HG02885 (cell line): Measurements from ENCODE around the gene MIS18A.
"Not testable (repeated sequence)": the region's sequence is repeated elsewhere in the genome, so short reads cannot be mapped to it uniquely, and the experiment has no call there.

Experiments used
- ATAC-seq: cut with Tn5 transposase; IDR thresholded peaks from one replicate; pipeline ENCODE4 v1.9.1; 2021; ENCODE audit warnings: mild to moderate bottlenecking; ENCODE audit not compliant: unreplicated experiment, poor library complexity

Gene MIS18A

DNA sequence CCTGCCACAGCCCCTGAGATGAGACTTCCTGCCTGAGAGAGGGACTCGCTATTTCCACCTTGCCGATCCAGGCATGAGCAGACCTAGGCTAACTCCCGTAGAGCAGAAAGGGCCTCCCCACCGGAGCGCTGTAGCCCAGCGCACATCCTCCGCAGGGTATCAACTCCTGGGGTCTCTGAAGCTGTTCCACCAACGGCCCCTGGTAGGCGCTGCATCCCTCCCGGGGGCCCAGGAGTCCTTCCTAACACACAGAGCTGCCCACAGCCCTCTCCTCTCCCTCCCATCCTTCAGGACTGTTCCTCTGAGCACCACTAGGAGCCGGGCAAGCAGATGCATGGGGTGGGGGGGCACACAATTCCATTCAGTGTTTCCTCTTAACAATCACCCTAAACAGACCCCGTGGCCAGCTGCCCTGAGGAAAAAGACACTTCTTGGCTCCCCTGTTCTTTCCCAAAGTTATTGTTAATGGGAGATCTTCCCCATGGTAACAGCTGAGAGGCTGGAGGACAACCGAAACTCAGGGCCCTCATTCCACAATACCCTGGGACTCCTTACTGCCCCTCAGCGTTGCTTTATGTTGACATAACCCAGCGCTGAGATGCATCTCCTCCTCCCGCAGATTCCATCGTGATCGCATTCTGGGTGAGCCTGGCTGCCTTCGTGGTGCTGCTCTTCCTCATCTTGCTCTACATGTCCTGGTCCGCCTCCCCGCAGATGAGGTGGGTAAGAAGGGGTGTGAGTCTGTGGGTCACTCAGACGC lies 27.4 kb upstream of the MIS18A start:
- no peak for ATAC-seq

GRCh38 chr21:32304998-32305397 lies 26.1 kb upstream of the MIS18A start:
- ATAC-seq = no peak

GRCh38 chr21:32303385-32303784 lies 24.5 kb upstream of the MIS18A start:
- ATAC-seq = no peak

DNA sequence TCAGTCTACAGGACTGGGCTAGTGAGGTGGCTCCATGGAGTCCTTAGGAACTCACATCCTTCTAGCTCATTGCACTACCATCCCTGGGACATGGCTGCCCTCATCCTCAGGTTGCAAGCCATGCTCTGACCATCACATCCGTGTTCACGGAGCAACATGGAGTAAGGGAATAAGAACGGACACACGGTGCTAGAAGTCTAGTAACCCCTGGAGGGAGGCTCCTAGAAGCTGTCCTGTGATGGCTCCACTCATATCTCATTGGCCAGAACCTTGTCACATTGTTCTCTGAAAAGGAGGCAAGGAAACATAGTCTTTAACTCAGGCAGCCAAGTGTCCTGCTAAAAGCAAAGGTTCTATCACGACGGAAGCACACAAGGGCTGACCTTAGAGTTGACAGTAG lies 23.7 kb upstream of the MIS18A start:
- ATAC-seq = no peak

DNA sequence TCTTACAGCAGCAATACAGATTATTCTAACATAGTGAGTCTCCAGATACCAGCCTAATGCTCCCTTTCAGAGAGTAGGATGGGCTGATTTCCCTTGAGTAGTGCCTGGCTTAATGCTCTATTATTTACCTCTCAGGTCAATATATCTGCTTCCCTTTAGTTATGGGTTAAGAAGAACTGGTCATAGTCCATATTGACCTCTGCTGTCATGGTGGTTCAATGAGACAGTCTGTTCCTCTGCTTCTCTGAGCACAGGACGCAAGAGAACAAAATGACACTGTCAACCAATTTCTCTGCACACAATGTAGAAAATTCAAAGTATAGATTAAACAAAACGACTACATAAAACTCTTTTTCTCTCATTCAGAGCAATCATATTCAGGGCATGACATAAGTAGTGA lies 22.7 kb upstream of the MIS18A start:
- ATAC-seq = no peak

DNA sequence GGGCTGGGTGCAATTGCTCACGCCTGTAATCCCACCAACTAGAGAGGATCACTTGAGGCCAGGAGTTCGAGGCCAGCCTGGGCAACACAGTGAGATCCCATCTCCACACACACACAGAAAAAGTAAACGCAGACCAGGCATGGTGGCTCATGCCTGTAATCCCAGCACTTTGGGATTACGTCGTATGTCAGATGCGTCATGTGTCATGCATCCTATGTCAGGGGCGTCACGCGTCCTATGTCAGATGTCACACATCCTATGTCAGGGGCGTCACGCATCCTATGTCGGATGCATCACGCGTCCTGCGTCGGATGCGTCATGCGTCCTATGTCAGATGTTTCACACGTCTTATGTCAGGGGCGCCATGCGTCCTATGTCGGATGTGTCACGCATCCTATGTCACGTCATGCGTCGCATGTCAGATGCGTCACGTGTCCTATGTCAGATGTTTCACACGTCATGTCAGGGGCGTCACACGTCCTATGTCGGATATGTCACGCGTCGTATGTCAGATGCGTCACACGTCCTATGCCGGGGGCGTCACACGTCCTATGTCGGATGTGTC lies 21.4 kb upstream of the MIS18A start:
- ATAC-seq = no peak

- ATAC-seq = no peak
These were observed 20.8 kb upstream of the MIS18A start for GRCh38 chr21:32299695-32300094.

DNA sequence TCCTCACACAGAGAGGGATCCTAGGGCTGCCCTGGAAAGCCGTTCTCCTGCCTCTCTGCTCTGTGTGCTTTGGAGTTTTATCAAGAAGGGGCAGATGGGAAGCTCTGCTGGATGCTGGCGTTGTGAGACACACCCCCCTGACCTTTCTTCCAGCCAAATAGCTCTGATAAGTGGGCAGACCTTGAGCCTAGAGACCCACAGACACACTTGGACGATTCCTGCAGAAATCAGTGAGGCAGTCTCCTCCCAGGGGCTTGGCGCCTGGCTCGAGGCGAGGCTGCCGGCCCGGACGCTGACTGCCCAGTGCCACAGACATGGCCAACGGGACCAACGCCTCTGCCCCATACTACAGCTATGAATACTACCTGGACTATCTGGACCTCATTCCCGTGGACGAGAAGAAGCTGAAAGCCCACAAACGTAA lies 19.8 kb upstream of the MIS18A start, which contains the start of gene MRAP:
Gene MRAP (plus strand): TSS at position 198 of the 424 bp plus-strand sequence. CDS start 117 bp downstream, at position 315.
- ATAC-seq = no peak

GRCh38 chr21:32298148-32298559 lies 19.3 kb upstream of the MIS18A start:
- no peak for ATAC-seq

DNA sequence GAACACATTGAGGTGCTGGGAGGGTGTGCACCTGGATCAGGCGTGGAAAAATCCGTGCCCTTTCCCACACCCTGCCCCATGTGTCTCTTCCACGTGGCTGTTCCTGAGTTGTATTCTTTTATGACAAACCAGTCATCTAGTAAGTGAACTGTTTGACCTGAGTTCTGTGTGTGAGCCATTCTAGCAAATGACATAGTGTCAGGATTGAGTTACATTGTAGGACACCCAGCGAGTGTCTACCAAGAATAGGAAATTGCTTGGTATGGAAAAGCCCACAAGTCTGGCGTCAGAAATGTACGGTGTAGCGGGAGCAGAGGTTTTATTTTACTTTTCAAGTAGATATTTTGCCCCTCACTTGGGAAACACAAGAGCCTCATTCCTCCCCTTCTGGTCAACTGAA lies 18.6 kb upstream of the MIS18A start:
- no peak for ATAC-seq

DNA sequence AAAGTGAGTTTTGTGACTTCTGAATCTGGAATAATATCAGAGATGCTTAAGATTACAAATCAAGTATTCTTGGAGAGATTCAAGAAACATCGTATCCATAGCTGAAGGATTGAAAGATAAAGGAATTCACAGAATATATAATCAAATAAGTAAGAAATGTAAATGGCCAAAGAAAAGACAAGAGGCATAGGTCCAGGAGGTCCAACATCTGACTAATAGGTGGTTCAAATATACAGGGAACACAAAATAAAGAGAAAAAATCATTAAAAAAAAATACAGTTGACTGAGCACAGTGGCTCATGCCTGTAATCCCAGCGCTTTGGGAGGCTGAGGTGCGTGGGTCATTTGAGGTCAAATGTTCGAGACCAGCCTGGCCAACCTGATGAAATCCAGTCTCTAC lies 6.6 kb upstream of the MIS18A start:
- no peak for ATAC-seq

- ATAC-seq = no peak
These were observed 4.1 kb upstream of the MIS18A start for GRCh38 chr21:32282992-32283391.

- ATAC-seq = no peak
These were observed 2.7 kb upstream of the MIS18A start for GRCh38 chr21:32281531-32281930.

DNA sequence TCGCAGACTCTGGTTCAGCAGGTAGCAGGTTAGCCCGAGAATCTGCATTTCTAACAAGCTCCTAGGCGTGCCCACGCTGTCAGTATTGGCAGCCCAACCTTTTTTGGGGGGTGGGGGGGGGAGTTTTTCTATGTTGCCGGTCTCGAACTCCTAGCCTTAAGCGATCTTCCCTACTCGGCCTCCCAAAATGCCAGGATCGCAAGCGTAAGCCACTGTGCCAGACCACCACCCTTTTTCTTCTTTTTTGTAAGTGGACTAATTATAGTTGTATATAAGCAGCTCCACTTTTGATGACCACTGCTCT lies 480 bp upstream of the MIS18A start:
- peak; percentile 25 for ATAC-seq

DNA sequence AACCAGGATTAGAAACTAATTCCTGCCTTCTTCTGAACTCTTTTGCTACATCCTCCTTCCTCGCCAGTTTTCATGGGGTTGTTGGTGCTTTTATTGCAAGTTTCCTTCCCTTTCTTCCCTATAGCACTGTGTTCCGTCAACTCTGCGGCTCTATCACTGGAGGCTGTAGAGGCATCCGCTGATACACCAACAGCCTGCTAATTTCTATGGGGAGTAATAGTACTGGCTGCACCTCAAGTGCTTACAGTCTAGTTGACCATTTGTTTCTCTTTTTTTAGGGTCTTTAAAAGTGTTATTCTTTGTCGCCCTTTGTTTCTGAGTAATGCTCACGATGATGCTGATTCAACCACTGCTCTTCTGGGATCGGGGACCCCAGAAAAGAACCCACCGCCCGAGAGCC lies 746 bp downstream of the MIS18A start:
- ATAC-seq = no peak

GRCh38 chr21:32276671-32277070 lies 2.2 kb downstream of the MIS18A start:
- no peak for ATAC-seq

- no peak for ATAC-seq
These were observed 8.1 kb downstream of the MIS18A start for GRCh38 chr21:32270748-32271147.

GRCh38 chr21:32265321-32265720 lies 13.5 kb downstream of the MIS18A start:
- not testable (repeated sequence) for ATAC-seq

- ATAC-seq = no peak
These were observed 16.9 kb downstream of the MIS18A start for GRCh38 chr21:32261929-32262328.

DNA sequence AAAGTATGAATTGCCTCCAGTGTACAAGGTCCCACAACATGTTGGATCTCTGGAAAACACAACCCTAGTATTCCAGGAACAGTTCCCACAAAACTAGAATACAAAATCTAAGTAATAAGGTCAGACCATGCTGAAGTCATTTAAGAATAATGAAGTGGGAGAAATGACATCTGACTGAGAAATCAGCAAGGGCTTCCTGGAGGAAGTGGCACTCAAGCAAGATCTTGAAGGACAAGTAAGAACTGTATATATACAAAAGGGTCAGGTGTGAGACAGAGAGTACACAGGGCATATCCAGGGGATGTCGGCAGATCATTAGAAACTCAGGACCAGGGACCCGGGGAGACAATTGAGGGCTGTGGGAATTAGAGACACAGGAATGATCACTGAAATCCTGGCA lies 18.7 kb downstream of the MIS18A start:
- ATAC-seq = no peak

GRCh38 chr21:32258786-32259048 lies 20.1 kb downstream of the MIS18A start:
- ATAC-seq = not testable (repeated sequence)

DNA sequence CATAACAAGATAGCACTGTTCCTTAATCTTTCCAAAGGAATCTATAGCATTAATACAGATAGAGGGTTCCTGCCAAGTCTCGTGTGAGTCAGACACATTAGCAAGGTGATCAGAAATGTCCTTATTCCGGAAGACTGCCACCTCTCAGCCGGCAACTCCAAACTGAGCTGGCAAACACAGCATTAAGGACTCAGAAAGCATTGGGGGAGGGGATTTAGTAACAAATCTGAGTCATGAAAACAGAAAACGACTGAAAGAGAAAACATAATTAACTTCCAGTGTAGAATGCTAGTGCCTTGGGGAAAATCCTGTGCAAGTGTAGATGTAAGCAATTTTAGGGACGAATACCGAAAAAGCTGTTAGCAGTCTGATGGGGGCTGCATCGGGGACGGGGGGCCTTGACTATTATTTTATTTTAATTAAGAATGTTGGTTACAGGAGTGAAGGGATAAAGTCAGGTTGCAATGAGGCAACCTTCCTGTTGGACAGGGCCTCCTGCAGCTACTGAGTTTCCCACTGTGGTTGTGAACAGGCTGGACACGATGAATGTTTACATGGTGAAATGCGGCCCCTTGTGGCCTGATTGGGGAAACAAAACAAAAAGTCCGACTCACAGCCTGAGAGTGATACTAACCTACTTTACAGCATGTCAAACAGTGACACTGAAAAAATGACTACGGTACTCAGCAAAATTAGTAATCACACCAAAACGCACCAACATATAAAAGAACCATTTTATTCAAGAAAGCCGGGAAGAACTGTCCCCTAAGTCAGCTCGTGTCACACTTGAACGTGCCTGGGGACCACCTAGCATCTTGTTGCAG lies 20.7 kb downstream of the MIS18A start:
- ATAC-seq = peak; percentile 83
